Panc1 (cell line): ENCODE measurements around the gene LIM2.

Experiments
- CTCF ChIP-seq: fragments of 450-650 bp; IDR thresholded peaks from 2 replicates; pipeline ENCODE4 v1.5.1; 2017; ENCODE audit warnings: mild to moderate bottlenecking
- POLR2AphosphoS5 ChIP-seq: IDR thresholded peaks from 2 replicates; pipeline ENCODE4 v1.6.1; 2012; ENCODE audit warnings: mild to moderate bottlenecking, low read depth, low read length, moderate library complexity
- SIN3A ChIP-seq: IDR thresholded peaks from 2 replicates; pipeline ENCODE4 v1.6.1; 2012; ENCODE audit warnings: low read depth, mild to moderate bottlenecking, low read length, moderate library complexity, borderline replicate concordance; ENCODE audit not compliant: insufficient read depth
- TCF7L2 ChIP-seq: IDR thresholded peaks from 2 replicates; pipeline ENCODE4 v1.6.1; 2011; ENCODE audit warnings: mild to moderate bottlenecking, low read depth, low read length, inconsistent platforms

DNA sequence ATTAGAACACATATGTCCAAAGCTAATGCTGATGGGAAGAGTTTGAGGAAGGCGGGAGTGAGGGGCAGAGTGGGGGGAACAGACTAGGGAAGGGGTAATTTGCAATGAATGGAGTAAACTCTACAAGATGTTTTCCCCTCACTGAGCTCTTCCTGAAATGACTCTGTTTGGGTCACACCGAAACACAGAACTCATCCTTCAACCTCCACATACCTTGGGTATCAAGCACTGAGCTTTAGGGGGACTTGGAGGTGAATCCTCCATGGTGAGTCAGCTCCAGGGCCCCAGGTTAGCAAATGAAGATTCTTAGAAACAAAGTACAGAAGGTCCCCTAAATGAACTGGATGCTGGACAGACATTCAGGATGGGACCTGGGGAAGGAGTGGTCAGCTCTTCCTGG is 30.9 kb upstream of the LIM2 start:
- TF ChIP-seq CTCF: no peak
- TF ChIP-seq TCF7L2: no peak
- no peak for TF ChIP-seq SIN3A
- no peak for TF ChIP-seq POLR2AphosphoS5
